HG03196 (cell line): Measurements from ENCODE around the gene GRID1.

Experiments
- ATAC-seq: cut with Tn5 transposase; IDR thresholded peaks from one replicate; pipeline ENCODE4 v1.9.1; 2021; ENCODE audit not compliant: unreplicated experiment

GRID1 gene

DNA sequence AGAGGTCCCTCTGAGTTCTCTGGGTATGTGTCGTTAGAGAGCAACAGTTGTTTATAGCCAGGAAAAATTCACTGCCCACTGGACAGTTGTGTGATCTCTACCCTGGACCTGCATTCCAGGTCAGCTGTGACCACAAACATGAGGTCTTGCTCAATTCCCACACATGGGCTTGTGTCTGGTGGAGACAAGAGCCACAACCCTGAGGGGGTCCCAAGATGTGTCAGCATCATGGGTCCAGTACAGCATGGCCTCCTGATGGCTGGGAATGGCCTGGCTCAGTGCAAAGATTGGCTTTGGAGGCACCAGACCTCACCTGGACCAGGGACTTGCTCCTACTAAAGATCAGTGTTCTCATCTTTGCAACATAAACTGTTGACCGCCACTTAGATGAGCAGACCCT, 751.6 kb downstream of the GRID1 start:
- no peak for ATAC-seq

DNA sequence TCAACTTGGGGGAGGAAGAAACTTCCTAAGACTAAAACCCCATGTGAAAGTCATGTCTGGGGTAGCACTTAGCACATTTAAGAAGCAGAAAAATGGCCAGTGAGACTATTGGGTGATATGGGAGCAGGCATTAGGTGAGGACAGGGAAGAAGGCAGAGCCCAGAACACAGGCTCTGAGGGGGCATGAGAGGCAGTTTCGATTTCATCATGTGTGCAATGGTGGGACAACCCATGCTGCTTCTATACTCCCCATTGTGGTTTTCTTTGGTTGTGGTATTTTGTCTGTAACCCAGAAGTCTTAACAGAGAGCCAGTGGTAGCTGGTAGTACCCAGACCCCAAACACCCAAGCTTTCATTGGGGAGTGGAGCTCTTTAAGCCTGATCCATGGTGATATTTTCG, 752.0 kb downstream of the GRID1 start:
- ATAC-seq, result no peak

DNA sequence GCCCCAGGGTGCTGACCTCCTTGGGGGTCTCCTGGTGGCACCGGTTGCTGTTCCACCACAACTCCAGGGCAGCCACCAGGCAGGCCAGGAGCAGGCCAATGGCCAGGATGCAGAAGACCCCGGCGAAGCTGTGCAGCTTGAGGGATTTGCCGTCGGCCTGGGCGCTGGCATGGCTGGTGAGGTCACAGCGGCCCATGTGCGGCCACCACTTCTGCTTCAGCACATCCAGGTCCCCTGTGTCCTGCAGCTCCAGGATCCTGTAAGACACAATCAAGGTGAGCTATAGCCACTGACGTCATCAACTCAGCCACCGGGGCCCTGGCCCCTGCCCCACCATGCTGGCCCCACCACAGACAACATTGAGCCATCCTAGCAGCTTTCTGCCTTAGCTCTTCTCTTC, 753.2 kb downstream of the GRID1 start:
- no peak for ATAC-seq

DNA sequence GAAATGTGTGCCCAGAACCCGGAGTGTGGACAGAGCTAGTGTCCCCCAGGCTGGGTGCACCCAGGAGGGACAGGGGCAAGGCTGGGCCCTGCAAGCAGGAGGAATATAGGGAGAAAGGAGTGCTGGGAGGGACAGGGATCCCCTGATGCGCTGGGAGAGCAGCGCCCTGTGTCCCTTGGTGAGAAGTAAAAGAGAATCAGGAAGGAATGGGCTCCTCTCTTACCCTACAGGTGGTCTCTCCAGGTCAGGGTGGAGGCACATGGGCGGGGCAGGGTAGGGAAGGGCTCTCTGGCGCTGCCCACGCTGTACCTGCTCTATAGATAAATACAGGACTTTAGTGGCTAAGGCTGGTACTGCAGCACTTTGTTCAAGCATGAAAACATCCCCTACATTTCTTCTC, 753.8 kb downstream of the GRID1 start:
- peak; percentile 36 for ATAC-seq

DNA sequence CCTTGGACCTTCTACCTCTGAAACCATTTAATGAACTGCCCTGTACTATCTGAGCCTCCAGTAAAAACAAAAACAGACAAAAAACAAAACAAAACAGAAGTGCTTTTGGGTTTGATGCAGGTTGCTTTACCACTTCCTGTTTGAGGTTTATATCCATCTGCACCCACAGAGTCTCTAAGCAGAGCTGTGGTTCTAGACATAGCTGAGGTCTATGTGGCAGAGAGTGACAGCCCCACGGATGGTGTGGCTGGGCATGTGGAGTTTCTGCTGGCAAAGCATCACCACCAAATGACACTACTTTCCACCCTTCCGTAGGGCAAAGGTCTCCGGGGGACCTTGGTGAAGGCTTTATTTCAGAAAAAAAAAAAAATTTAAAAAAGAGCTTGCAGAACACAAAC, 754.2 kb downstream of the GRID1 start:
- peak; percentile 89 for ATAC-seq

DNA sequence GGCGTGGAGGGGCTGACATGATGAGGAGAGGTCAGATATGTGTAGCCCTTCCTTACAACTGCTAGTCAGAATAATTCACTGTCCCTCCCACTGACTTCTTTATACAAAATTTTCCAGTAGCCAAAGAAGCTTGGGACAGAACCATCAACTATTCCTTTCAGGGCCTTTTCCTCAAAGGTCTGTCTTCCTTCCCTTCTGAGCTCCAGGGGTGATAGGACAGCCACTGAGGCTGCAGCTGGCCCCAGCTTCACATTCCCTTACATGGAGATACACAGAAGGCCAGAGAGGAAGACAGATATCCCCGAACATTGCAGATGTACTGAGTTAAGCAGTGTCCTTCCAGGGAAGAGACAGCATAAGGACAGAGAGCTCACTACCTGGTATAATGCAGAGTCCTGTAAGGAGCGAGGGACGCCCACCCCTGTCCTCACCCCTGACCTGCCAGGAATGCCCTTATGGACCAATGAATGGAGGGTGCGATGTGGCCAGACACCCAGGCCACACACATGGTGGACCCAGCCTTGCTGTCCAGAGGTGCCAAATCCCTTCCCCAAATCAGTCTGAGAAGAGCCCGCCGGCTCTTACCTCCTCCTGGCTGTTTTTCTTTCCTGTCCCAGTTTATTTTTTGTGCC, 754.7 kb downstream of the GRID1 start:
- ATAC-seq, result no peak

DNA sequence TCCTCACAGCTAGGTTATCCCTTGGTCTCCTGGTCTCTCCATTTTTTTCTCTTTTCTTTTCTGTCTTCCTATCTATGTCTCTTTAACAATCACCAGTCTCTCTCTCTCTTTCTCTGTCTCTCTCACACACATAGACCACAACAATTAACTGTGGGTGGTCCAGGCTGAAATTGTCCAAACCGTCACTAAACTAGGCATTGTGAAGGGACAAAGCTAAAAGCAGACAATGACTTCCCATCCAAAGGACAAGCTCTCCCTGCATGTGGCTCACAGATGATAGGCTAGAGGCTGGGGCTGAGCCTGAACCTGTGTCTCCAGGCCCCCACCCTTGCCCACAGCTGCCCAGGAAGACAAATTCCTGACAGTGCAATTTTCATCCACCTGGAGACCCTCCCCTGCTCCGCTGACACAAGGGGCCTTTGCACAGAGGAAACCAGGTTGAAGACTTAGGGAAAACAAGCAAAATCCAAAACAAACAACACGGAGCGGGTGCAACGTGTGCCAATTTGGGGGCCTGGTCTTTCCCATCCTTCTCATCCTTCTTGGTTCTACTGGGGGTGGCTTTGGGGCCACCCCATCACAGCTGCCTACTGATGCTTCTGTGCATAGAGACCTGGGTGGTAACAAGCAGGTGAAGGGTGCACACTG, 755.4 kb downstream of the GRID1 start:
- no peak for ATAC-seq

DNA sequence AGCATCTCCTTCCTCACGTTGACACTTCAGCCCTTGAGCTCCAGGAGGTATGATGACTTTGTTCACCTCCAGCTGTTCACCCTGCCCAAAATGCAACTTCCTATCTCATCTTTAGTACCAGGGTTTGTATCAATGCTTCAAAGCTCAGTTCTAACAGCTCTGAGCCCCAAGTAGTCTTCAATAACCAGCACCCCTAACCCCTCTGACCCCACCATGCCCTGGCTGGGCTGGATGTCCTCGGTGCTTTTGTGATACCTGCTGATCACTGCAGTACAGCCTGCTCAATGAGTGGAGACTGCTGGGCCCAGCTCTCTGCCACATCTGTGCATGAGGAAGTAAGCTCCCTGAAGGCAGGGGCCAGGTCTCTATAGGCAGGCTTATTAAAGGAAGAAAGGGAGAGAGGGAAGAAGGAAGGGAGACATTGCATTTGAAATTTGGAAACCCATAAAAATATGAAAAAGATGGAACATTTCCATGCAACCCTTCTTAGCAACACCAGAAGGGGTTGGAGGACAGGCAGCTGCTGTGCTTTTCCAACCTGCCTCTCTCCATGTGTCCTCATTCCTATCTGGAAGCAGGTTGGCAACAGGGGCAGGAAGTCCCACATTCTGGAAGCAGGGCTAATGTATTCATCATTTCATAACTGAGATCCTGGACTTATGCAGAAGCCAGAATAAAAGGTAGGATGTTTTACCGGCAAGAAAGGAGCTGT, 756.1 kb downstream of the GRID1 start:
- ATAC-seq, result no peak

DNA sequence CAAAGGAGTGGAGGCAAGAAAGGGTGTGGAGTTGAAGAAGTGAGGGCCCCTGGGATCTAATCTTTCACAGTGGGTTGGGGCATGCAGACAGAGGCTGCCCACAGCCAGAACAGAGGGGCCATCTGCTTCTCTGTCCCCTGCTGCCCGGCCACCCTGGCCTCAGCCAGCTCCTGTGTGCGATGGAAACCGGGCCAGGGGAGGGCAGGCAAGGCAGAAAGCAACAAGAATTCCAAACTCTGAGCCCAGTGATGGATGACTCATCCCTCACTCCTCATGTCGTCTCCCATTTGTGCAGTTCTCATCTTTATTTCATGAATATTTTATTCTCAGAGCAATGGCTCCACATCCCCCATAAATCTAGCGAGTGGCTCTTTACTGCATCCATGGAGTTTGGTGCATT, 757.1 kb downstream of the GRID1 start:
- ATAC-seq, result no peak

DNA sequence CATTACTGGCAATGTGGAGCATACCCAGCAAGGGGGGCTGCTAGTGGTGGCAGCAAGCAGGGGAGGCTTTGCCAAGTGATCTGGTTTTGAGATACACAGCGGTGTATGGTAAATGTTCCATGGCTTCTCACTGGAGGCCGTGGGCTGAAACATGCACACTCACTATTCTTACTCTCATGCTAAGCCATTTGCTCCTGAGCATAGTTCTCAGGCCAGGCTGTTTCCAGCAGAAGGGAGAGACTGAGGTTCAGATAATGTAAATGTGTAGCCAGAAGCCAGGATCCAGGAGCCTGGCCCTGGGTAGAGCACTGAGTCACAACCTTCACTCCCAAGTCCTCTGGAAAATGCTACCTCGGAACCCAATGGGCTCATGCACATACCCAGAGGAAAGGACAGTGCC, 757.9 kb downstream of the GRID1 start:
- ATAC-seq, result no peak

DNA sequence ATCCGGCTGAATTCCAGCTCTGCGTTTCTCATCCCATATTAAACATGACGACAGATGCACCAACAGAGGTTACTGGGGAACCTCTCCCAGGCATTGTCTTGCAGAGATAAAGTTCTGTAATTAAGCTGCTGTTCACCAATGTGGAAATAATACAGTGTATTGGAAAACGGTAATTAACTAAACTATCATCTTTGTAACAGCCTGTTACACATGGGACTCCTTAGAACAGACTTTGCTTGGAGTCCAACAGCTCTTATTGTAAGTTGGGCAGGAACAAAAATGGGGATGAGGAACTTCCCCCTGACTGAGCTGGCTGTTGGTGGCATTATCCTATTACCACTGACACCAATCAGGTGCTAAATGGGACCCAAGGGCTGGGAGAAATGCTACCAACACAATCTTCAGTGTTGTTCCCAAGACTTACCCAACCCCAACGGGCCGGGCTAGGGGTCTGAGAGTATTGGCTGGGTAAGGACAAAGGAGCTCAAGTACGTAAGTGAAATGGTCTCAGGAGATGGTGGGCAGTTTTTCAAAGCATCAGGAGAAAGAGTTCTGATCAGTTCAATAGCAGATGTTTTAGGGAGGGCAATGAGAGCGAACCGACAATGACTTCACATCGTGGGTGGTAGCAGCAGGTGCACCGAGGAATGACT, 759.4 kb downstream of the GRID1 start:
- no peak for ATAC-seq

DNA sequence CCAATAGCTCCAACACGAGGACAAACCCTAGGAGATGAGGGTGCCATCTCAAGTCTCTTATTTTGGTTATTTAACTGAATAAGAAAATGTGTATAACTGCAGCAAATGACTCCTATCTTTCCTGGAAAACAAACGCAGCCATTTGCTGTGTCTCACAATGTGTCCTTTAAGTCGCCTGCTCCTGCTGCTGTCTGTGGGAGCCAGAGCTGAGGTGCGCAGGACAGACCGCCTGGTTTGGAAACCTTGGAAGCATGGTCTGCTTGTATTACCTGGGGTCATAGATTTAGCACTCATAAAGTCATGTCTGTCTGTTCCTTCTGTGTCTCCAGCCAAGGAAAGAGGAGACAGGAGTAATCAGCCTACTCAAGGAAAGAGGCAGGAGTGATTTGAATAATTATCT, 760.2 kb downstream of the GRID1 start:
- no peak for ATAC-seq

DNA sequence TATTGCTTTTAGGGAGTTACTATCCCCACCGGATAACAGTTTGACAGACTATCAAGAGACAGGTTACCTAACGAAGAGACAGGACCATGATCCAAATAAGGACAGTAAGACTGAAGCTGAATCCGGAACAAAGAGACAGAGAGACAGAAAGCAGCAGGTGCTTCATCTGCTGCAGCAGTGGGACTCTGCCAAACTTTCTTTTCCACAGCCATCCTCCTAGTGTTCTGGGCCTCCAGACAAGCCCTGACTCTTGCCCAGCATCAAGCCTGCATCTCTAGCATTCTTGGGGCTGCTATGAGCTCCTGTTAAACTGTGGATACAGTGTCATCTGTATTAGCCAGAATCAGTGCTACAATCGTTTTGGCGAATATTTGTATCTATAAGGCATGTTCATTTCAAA, 761.7 kb downstream of the GRID1 start:
- no peak for ATAC-seq

DNA sequence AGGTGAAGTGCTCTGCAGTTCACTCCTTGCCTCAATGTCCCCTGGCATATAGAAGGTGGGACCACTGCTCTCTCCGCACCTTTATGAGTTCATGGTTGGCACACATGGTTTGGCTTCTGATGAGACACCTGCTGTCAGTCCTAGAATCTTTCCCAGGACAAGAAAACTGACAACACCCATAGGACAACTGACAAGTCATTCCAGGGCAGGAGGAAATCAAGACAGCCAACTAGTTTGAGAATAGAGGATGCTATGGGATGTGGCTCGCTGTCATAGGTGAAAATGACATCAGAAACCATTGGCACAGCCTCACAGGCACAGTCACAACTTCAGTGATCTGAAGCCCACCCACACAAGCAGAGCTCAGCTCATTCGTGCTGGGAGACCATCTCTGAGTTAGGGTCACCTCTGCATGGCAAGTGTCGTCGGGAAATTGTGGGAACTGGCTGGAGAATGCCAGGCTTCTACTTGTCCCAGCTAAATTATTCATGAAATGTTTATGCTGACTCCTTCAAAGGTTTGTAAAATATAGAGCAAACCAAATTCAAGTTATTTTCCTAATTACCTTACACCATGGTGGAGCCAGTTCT, 762.4 kb downstream of the GRID1 start:
- no peak for ATAC-seq

DNA sequence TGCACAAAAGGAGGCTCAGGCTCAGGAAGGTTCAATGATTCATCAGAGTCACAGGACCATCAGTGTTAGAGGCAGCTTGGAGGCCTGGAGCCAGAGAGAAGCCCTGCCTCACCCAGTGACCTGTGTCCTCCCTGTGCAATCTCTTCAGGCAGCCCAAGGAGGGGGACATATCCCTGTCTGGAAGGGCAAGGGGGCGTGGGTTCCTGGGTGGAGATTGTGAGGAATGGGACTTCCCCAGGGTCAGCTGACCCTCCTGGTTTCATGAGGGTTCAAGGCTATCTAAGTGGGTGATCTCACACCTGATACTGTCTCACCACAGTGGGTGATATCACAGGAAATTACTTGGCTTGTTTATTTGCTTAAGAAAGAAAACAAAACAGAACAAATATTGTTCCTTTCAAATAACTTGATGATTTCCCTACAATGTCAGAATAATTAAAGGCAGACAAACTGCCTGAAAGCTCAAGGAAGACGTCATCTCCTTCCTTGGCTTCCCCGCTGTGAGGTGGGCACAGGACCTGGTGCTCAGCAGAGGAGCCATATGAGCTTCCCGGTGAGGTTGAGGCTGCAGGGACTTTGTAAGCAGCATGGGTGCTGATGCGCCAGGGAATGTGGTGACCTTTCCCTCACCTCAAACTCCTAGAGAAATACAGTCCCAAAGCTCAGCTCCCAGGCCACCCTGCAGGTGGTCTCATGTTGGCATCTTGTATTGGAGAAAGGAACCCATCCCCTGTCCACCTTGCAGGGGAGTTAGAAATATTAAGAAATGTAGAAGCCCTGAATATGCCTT, 763.2 kb downstream of the GRID1 start:
- ATAC-seq, result no peak

DNA sequence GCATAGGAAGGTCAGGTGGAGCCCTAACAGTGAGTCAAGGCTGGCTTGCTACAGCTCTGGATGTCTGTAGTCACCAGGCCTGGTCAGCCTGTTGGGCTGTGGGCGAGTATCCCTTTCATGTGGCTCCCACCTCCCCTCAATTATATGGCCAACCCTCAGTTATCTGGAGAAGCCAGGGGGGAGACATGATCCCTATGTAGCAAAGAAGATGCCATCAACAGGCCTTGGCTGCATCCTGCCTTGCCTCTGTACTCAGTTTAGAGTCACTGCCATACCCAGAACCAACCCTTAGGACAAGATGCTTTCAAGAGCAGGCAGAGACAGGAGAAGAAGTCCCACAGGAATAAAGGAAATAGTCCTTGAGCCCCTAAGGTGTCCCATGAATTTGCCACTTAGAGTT, 763.9 kb downstream of the GRID1 start:
- no peak for ATAC-seq

DNA sequence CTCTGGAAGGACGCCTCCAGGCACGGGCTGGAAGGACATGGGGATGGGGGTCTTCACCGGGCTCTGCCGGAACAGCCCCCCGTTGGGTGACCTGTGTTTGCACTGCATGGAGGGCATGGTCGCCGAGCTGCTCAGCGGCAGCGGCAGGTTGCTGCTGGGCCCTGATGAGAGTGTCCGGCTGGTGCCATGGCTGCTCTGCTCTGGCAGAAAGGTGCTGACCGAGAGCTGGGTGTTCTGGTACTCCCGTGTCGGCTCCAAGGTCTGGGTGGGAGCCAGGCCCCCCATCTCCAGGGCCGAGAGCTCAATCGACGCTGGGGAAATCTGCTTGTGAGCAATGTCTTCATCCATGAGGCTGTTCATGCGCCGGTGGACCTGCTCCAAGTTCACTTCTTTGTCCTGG, 764.3 kb downstream of the GRID1 start:
- ATAC-seq, result no peak

DNA sequence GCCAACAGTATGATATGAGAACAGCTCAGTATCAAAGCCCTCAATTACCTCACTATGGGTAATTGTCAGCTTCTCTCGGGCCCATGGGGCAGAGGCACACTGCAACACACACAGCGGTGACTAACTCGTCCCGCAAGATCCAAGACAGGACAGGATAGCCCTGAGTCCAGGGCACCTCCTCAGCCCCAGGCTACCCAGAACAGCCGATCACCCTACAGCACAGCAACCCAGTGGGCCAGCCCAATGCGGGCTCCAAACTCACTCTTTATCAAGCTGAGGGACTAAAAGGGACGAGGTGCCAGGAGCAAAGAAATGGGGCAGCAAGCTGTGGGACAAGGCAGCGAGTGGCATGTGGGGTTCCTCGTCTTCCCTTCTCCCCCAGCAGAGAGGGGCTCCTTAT, 765.1 kb downstream of the GRID1 start:
- ATAC-seq, result no peak

DNA sequence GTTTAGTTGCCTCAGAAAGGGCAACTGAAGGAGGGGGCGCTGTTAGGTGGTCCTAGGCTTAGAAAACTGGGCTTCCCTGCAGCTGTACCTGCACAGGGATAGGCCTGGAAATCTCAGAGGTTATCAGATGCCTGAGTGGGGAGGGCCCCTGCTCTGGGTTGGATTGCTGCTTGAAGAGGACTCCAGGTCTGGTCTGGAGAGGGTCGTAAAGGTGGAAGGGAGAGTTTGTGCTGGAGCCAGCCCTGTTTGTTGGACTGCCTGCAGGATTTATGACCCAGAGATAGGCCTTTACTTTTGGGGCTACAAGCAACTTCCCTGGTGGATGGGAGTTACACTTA, 765.9 kb downstream of the GRID1 start:
- ATAC-seq, result no peak

DNA sequence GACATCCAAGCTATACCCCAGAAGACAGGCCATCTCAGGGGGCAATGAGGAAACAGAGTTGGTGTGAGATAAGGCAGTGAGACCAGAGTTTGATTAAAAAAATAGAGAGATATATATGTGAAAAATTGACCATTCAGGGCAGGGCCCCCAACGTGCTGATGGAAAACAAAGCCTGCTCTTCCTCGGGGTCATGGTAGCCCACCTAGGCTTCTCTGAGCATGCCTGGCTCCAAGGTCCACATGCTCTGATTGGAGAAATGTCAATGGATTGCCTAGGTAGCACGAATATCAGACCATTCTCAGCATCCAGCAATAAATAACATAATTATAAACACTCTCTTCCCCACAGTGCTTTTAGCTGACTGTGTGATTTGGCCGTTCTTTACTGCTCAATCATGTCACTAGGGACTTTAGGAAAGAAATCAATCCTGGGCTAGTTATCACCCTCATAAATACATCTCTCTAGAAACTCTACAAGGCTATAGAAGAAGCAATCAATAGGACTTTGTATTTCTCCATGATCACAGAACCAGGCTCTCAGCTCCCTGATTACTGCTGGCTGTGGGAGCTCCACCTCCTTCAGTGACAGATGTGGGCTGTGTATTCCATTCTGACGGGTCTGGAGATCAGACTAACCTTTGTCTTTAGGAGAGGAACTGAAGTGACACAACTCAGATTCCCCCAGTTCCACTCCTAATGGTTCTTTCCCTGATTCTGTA, 766.4 kb downstream of the GRID1 start:
- no peak for ATAC-seq
